HG02938 (cell line): ENCODE results near the gene SPDYC.

ENCODE experiments used
- ATAC-seq: cut with Tn5 transposase; IDR thresholded peaks from one replicate; pipeline ENCODE4 v1.9.1; 2021; ENCODE audit warnings: mild to moderate bottlenecking, moderate library complexity; ENCODE audit not compliant: unreplicated experiment

Gene SPDYC

GRCh38 chr11:65170058-65170534 is at the start of gene SPDYC:
Gene SPDYC, plus strand, starts transcription at chr11:65170233. Its CDS starts 1,125 bp downstream, at chr11:65171358.
- ATAC-seq = no peak

- ATAC-seq = no peak
Observed at GRCh38 chr11:65120831-65121230, 49.2 kb upstream of the SPDYC start.

- ATAC-seq = no peak
Observed at GRCh38 chr11:65121447-65121864, 48.6 kb upstream of the SPDYC start.

DNA sequence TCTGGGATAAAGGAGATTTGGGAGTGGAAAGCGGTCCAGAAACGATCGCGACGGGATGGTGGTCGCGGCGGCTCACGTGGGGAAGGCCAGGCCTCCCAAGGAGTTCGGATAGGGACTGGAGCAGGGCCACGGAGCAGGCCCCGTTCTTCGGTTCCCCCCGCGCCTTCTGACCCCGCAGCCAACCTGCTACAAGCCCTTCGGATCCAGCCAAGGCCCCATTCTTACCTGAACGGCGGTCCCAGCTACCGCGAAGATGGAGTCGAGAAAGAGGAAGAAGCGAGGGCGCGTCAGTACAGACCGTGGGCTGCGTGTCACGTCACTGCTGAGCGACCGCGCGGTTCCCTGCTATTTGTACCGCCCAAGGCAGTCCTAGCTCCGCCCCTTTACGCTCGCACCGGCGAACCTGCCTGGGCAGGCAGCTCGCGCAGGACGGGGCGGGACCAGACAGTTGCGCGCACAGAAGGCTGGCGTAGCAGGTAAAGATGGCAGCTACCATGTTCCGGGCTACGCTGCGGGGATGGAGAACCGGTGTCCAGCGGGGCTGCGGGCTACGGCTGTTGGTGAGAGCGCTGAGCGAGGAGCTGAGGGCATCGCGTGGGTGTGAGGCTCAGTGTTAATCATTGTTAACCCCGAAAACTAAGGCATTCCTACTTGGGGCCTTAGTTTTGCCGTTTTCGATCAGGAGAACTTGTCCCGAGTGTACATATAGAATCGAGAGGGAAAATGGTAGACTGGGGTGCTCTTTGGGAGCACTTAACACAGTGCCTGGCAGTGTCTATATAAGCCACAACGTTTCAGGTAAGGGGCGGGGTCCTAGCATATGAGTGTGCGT is 48.0 kb upstream of the SPDYC start, which contains the start of the genes FAU and MRPL49:
FAU (minus strand) TSS at position 270 of the 832 bp plus-strand sequence. CDS start 321 bp downstream, outside the sequence.
MRPL49 (plus strand) TSS at position 457 of the 832 bp plus-strand sequence; CDS start at position 483, 26 bp downstream.
- ATAC-seq = peak; percentile 48

DNA sequence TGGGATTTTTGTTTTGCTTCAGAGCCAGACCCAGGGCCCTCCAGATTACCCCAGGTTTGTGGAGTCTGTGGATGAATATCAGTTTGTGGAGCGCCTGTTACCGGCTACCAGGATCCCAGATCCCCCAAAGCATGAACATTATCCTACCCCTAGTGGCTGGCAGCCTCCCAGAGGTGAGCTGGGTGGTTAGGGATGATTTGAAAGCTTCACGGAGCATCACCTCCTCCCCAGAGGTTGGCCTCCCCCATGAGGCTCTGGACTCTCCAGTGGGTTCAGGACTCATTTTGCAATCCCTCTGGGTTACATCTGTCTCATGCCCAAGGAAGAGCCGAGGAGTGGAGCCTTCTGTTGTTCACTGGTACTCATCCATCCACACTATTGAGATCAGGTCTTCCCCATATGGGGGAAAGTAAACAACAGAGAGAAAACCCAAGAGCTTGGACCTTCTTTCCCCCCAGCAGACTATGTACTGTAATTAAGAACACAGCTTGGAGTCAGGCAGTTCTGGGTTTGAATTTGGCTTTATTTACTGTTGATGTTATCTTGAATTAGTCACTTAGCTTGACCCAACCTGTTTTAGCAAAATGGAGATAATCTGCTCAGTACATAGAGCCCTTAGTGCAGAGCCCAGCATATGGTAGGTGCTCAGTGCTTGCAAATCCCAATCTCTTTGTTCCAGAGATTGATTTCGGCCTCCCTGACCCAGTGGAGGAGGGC is 45.4 kb upstream of the SPDYC start:
- no peak for ATAC-seq

- no peak for ATAC-seq
Observed at GRCh38 chr11:65125197-65126056, 44.6 kb upstream of the SPDYC start.

DNA sequence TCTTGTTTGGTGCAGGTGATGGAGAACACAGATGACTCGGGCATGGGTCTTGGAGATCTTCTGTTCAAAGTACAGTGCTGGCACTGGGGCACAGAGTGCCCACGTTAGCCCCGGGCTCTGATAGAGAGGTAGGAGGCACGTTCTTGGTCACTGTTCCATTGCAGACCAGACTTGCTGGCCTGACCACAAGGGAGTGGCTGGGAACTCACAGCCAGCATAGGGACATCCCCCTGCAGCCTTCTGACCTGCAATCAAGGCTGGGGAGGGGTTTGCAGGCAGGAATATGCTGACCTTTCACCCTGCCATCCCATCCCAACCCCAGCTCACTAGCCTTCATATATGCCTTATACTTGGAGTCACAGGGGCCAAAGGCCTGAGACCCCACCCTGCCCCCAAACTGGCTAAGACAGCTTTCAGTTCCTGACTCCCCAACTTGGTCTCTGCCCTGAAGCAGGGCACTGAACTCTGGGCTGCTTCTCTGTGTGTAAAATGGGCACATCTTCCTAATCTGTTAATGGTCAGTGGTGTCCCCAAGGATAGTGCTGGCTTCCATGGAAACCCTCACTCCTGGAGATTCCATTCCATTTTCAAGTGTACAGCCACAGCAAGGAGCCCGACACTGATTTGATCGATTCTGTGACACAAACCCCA is 43.3 kb upstream of the SPDYC start:
- ATAC-seq = no peak

DNA sequence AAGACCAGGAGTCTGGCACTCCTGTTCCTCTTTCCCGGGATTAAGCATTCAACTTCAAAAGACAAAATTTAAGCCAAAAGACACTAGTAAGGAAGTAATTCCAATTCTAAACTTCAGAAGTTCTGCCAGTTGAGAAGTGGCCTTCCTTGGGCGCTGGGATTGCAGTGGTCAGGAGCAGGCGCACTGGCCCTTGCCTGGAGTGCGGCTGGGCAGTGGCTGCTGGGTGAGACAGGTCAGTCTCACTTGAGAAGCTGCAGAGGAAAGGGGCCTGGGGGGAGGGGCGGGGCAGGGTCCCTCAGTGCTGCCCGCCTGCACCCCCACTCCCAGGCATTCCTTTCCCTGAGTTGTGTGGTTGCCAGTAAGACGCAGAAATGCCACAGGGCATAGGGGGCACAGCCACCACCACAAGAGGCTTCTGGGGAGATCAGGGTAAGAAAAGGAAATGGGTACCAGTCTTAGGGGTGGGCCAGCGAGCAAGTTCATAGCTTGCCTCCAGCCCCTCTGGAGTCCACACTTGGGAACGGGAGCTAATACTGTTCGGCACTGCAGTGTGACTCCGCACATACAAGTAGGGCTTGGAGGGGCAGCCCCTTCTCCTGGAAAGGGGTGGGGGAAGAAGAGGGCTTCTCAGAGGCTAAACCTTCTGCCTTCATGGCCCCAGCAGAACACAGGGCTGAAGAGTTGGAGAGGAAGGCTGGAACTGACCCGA is 42.4 kb upstream of the SPDYC start:
- no peak for ATAC-seq

DNA sequence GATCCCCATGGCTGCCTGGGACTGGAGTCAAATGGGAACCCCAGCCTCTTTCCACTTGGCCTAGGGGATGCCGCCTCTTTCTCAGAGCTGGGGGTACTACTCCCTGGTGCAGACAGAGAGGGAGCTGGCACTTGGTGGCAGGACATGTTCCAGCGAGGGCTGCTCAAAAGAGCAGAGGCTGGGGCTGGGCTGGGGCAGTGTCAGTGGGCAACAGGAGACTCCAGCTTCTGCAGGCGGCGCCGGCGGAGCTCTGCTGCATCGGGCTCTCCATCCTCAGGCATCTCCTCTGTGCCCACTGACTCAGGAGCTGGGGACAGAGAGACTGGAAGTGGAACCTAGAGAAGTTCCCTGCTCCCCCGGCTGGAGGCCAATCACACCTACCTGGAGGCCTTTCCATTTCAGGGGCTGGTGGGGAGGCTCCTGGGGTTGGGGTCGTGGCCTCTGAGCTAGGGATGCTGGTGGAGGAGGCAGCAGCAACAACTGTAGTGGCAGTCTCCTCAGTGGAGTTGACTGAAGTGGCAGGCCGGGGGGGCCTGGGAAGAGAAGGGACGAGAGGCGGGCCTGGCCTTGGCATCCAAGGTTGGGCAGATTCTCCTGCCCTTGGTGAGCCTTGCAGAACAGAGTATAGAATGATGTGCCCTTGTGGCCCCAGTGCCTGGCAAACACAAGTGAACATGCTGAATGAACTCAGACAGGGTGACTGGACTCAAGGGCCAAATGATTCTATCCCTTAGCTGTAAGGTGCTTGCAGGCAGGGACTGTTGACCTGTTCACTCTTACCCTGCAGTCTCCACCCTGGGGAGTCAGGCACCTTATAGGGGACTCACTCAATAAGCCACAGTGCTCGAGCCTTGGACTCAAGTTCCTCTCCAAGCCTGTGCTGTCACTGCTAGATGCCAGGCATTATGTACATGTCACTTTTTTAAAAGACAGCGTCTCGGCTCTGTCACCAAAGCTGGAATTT is 41.6 kb upstream of the SPDYC start:
- no peak for ATAC-seq

DNA sequence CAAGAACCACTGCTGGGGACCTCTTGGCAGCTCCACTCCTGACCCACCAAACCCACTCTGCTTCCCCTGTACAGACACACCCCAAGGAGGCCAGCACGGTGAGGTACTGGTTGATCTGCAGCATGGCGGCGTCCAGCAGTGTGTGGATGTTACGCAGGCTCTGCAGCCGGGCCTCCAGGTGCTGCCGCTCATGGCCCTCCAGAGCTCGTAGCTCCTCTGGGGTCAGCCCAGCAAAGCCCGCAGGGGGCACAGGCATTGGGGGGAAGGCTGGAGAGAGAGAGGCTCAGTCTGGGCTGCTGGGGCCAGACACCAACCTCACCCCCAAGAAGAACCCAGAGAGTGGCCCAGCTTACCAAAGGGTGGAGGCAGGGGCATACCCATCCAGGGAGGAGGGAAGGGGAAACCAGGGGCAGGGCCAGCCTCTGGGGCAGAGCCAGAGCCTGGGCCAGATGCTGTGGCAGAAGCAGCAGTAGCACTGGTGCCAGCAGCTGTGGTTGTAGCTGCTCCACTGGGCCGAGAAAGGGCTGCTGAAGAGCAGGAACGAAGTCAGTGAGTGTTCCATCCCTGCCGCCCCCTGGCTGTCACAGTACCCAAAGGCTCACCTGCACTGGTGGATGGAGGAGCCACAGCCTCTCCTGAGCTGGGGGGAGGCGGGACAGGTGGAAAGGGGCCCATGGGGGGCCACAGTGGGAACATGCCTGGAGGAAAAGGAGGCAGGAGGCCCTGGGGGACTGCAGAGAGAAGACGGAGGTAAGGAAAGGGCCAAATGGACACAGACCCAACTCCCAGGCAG is 40.2 kb upstream of the SPDYC start:
- no peak for ATAC-seq

GRCh38 chr11:65130631-65131416 is 39.2 kb upstream of the SPDYC start:
- no peak for ATAC-seq

DNA sequence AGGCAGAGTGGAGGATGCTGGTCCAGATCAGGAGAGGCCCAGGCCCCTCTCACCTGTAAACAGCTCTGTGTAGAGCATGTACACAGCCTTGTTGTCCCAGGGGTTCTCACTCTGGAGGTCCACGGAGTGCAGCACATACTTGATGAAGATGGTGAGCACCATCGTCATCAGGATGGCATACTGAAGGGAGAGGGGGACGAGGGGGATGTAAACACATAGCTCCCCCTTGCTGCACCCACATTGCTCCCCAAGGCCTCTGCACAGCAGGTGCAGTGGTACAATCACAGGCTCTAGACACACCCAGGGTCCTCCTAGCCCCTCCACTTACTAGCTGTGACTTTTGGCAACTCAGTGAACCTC is 38.6 kb upstream of the SPDYC start:
- no peak for ATAC-seq

DNA sequence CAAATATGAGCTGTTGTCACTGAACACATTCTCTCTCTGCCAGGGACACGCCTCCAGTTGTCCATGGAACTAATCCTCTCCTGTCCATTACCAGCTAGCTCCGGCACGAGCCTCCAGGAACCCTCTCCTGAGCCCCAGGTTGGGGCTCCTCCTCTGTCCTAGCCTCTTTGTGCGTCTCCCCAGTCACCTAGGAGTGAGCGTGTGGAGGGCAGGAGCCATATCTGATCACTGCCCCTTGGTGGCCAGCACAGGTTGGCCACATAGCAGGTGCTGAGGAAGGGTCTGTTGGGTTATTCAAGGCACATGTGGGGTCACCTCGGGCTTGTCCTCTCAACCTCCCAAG is 38.2 kb upstream of the SPDYC start:
- no peak for ATAC-seq

DNA sequence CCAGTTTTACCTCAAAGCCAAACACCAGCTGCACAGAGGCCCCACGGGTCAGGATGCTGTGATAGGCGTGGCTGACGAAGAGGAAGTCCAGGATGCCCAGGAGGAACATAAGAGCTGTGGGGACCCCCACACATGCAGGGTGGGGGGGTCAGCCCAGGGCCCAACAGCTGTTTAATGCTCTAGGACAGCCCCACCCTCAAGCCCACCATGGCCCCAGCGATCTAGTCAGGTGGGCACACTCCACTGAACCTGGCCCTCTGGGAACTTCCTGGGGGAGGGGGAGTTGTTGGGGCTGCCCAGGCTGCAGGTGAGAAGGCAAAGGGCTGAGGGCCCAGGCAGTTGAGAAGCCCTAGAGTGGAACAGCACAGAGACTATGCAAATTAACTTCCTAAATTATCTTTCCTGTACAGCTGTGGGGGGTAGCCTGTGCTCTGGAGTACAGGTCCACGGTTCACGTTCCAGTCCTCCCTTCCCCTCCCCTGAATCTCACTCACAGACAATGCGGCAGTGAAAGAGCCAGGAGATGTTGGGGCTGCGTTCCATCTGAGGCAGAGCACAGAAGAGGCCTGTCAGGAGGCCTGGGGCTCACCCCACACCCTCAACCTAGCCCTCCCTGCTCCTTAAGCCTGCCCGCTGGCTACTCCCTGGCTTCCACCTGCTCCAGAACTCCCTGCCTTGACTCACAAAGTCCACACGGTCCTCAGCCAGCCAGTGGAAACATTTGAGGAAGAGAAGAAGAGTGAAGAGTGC is 37.6 kb upstream of the SPDYC start:
- ATAC-seq = no peak

DNA sequence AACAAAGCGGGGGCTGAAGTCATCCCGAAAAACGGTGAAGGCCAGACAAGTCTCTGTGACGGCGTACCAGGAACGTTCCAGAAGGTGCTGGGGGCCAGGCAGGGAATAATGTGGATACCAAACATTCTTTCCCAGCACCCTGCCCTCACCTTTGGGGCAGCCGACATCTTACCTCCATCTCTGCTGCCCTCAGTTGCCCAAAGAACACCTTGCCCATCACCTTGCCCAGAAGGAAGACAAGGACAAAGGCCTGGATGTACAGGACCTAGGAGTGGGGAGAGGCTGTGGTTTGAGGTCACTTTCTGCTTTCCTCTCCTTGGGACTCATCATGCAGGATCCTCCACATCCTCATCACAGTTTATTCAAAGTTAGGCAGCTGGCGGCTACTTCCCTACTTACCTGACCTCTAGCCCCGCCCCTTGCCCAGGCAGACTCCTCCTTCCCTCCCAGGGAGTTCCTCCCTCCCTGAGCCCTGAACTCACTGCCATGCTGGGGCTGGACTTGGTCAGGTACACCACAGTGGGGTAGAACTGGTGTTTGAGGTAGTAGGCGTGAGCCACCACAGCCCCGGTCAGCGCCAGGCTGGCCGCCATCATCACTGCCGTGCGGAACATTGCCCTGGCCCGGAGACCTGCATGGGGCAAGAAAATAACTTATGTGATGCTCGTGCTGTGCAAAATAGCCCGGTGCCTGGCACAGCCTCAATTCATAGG is 36.9 kb upstream of the SPDYC start:
- no peak for ATAC-seq

GRCh38 chr11:65133724-65134123 is 36.3 kb upstream of the SPDYC start:
- no peak for ATAC-seq
